SK-N-SH treated with all-trans-retinoic acid at 6 μM for 48 hours (cell line): ENCODE data around the gene CTXN3.

Experiments used
- ATAC-seq: fragments of 200-7000 bp; cut with Tn5 transposase; 3 replicates; pipeline ENCODE4 v1.9.1; 2020; ENCODE audit warnings: mild to moderate bottlenecking, moderate library complexity
- ARNTL ChIP-seq: fragments of 450-650 bp; formaldehyde crosslinking; IDR thresholded peaks from 2 replicates; pipeline ENCODE4 v1.5.0; 2020; ENCODE audit warnings: low read depth, mild to moderate bottlenecking, moderate library complexity, borderline replicate concordance
- BACH2 ChIP-seq: fragments of 250-450 bp; sonication (Bioruptor Pico); IDR thresholded peaks from 2 replicates; pipeline ENCODE4 v1.9.0; 2021; ENCODE audit warnings: mild to moderate bottlenecking, borderline replicate concordance
- CSDC2 ChIP-seq: fragments of 250-450 bp; sonication (Bioruptor Pico); IDR thresholded peaks from 2 replicates; pipeline ENCODE4 v1.5.0; 2020; ENCODE audit warnings: mild to moderate bottlenecking, moderate library complexity
- ESRRG ChIP-seq: fragments of 250-450 bp; sonication (Bioruptor Pico); IDR thresholded peaks from 2 replicates; pipeline ENCODE4 v1.6.1; 2021; ENCODE audit warnings: mild to moderate bottlenecking
- GLIS3 ChIP-seq: fragments of 250-450 bp; sonication (Bioruptor Pico); IDR thresholded peaks from 2 replicates; pipeline ENCODE4 v1.5.0; 2020; ENCODE audit warnings: mild to moderate bottlenecking, moderate library complexity
- ISL1 ChIP-seq: fragments of 250-450 bp; sonication (Bioruptor Pico); IDR thresholded peaks from 2 replicates; pipeline ENCODE4 v2.1.2; 2022; ENCODE audit warnings: mild to moderate bottlenecking, moderate library complexity
- OSR1 ChIP-seq: fragments of 250-450 bp; sonication (Bioruptor Pico); IDR thresholded peaks from 2 replicates; pipeline ENCODE4 v1.8.0; 2022; ENCODE audit warnings: moderate library complexity, mild to moderate bottlenecking, inconsistent platforms
- PPARA ChIP-seq: fragments of 250-450 bp; sonication (Bioruptor Pico); IDR thresholded peaks from 2 replicates; pipeline ENCODE4 v1.5.0; 2020; ENCODE audit warnings: mild to moderate bottlenecking, borderline replicate concordance
- RARB ChIP-seq: fragments of 250-450 bp; sonication (Bioruptor Pico); IDR thresholded peaks from 2 replicates; pipeline ENCODE4 v1.8.0; 2021; ENCODE audit warnings: mild to moderate bottlenecking, moderate library complexity
- SNAI2 ChIP-seq: fragments of 250-450 bp; sonication (Bioruptor Pico); IDR thresholded peaks from 2 replicates; pipeline ENCODE4 v1.5.0; 2020; ENCODE audit warnings: mild to moderate bottlenecking, moderate library complexity
- TCF4 ChIP-seq: fragments of 250-450 bp; sonication (Bioruptor Pico); IDR thresholded peaks from 2 replicates; pipeline ENCODE4 v1.8.0; 2021; ENCODE audit warnings: mild to moderate bottlenecking, moderate library complexity, borderline replicate concordance
- TOX ChIP-seq: fragments of 250-450 bp; sonication (Bioruptor Pico); IDR thresholded peaks from 2 replicates; pipeline ENCODE4 v1.8.0; 2021; ENCODE audit warnings: mild to moderate bottlenecking, moderate library complexity, borderline replicate concordance
- ZC3H10 ChIP-seq: fragments of 250-450 bp; sonication (Bioruptor Pico); IDR thresholded peaks from 2 replicates; pipeline ENCODE4 v1.5.1; 2021; ENCODE audit warnings: mild to moderate bottlenecking, moderate library complexity
- ZFP3 ChIP-seq: fragments of 250-450 bp; sonication (Bioruptor Pico); IDR thresholded peaks from 2 replicates; pipeline ENCODE4 v1.5.0; 2020; ENCODE audit warnings: mild to moderate bottlenecking, moderate library complexity
- ZFP30 ChIP-seq: fragments of 450-650 bp; formaldehyde crosslinking; IDR thresholded peaks from 2 replicates; pipeline ENCODE4 v1.5.0; 2022; ENCODE audit warnings: mild to moderate bottlenecking, moderate library complexity
- ZNF565 ChIP-seq: fragments of 450-650 bp; formaldehyde crosslinking; conservative IDR thresholded peaks from 2 replicates; pipeline ENCODE4 v1.5.0; 2020; ENCODE audit warnings: low read depth, mild to moderate bottlenecking, moderate library complexity
- ZNF70 ChIP-seq: fragments of 450-650 bp; formaldehyde crosslinking; IDR thresholded peaks from 2 replicates; pipeline ENCODE4 v1.5.0; 2020; ENCODE audit warnings: mild to moderate bottlenecking, moderate library complexity
- ZNF8 ChIP-seq: fragments of 450-650 bp; formaldehyde crosslinking; IDR thresholded peaks from 2 replicates; pipeline ENCODE4 v1.5.0; 2020; ENCODE audit warnings: mild to moderate bottlenecking, moderate library complexity
- TF ChIP-seq, protein P1 (sequence below): fragments of 250-450 bp; sonication (Bioruptor Pico); IDR thresholded peaks from 2 replicates; pipeline ENCODE4 v1.8.0; 2020; ENCODE audit warnings: mild to moderate bottlenecking, moderate library complexity, borderline replicate concordance
- TF ChIP-seq, protein P2 (sequence below): fragments of 250-450 bp; sonication (Bioruptor Pico); IDR thresholded peaks from 2 replicates; pipeline ENCODE4 v1.5.0; 2020; ENCODE audit warnings: mild to moderate bottlenecking, moderate library complexity
- TF ChIP-seq, protein P3 (sequence below): fragments of 250-450 bp; sonication (Bioruptor Pico); IDR thresholded peaks from 2 replicates; pipeline ENCODE4 v1.8.0; 2021; ENCODE audit warnings: low read depth, mild to moderate bottlenecking, moderate library complexity, borderline replicate concordance
- TF ChIP-seq, protein P4 (sequence below): fragments of 250-450 bp; sonication (Bioruptor Pico); IDR thresholded peaks from 2 replicates; pipeline ENCODE4 v1.5.1; 2021; ENCODE audit warnings: mild to moderate bottlenecking, moderate library complexity
- TF ChIP-seq, protein P5 (sequence below): fragments of 250-450 bp; sonication (Bioruptor Pico); IDR thresholded peaks from 2 replicates; pipeline ENCODE4 v1.5.1; 2020; ENCODE audit warnings: low read depth, mild to moderate bottlenecking, moderate library complexity

Gene CTXN3

DNA sequence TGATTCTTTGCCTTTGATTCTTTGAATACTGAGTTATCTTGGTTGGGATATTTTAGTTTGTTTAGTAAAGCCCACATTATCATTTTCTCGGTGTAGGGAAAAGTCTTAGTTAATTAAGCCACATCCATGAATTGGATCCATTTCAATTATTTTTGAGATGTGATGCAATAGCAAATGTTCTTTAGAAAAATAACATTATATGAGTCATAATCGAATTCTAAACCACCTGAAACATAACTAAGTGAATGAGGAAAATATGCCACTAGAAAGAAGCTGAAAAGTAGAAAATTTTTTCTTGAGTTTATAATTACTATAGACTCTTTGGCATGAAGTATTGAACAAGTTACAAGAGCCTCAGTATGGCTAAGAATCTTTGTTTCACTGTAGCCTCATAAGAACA lies 36.8 kb downstream of the CTXN3 start:
- ATAC-seq: no peak
- TF ChIP-seq ZFP30 (no peak), ZC3H10 (CRISPR knock-in tag) (no peak), ESRRG (no peak), ZNF565 (no peak), OSR1 (no peak), TOX (CRISPR knock-in tag) (no peak), GLIS3 (CRISPR knock-in tag) (no peak), ARNTL (CRISPR knock-in tag) (no peak), PPARA (no peak), ISL1 (CRISPR knock-in tag) (no peak), ZFP3 (CRISPR knock-in tag) (no peak), ZNF8 (CRISPR knock-in tag) (no peak)
- TF ChIP-seq, protein P1, sequence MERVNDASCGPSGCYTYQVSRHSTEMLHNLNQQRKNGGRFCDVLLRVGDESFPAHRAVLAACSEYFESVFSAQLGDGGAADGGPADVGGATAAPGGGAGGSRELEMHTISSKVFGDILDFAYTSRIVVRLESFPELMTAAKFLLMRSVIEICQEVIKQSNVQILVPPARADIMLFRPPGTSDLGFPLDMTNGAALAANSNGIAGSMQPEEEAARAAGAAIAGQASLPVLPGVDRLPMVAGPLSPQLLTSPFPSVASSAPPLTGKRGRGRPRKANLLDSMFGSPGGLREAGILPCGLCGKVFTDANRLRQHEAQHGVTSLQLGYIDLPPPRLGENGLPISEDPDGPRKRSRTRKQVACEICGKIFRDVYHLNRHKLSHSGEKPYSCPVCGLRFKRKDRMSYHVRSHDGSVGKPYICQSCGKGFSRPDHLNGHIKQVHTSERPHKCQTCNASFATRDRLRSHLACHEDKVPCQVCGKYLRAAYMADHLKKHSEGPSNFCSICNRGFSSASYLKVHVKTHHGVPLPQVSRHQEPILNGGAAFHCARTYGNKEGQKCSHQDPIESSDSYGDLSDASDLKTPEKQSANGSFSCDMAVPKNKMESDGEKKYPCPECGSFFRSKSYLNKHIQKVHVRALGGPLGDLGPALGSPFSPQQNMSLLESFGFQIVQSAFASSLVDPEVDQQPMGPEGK: no peak
- TF ChIP-seq, protein P2, sequence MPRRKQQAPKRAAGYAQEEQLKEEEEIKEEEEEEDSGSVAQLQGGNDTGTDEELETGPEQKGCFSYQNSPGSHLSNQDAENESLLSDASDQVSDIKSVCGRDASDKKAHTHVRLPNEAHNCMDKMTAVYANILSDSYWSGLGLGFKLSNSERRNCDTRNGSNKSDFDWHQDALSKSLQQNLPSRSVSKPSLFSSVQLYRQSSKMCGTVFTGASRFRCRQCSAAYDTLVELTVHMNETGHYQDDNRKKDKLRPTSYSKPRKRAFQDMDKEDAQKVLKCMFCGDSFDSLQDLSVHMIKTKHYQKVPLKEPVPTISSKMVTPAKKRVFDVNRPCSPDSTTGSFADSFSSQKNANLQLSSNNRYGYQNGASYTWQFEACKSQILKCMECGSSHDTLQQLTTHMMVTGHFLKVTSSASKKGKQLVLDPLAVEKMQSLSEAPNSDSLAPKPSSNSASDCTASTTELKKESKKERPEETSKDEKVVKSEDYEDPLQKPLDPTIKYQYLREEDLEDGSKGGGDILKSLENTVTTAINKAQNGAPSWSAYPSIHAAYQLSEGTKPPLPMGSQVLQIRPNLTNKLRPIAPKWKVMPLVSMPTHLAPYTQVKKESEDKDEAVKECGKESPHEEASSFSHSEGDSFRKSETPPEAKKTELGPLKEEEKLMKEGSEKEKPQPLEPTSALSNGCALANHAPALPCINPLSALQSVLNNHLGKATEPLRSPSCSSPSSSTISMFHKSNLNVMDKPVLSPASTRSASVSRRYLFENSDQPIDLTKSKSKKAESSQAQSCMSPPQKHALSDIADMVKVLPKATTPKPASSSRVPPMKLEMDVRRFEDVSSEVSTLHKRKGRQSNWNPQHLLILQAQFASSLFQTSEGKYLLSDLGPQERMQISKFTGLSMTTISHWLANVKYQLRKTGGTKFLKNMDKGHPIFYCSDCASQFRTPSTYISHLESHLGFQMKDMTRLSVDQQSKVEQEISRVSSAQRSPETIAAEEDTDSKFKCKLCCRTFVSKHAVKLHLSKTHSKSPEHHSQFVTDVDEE (CRISPR knock-in tag): no peak

DNA sequence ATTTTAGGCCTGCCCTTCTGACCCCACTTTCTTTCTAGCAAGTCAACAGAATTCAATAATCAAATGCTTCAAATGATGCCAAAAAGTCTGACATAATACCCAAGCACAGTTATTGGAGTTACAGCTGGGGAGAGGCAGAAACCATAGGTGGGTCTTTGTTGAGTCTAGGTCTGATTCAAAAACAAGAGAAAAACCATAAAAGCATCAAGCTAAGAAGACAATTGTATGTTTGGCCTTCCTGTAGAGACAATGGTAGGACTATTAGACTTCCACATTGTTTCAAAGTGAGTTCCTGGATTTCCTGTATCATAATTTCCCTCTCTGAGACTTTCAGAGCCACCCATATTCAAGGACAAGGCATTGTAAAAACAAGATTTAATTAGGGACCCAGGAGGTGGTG lies 37.5 kb downstream of the CTXN3 start:
- no peak for TF ChIP-seq CSDC2 (CRISPR knock-in tag)
- TF ChIP-seq, protein P2 (CRISPR knock-in tag): no peak
- TF ChIP-seq ZC3H10 (CRISPR knock-in tag): no peak
- no peak for TF ChIP-seq ZFP3 (CRISPR knock-in tag)
- TF ChIP-seq RARB (CRISPR knock-in tag): no peak
- no peak for TF ChIP-seq TOX (CRISPR knock-in tag)
- no peak for TF ChIP-seq ARNTL (CRISPR knock-in tag)

DNA sequence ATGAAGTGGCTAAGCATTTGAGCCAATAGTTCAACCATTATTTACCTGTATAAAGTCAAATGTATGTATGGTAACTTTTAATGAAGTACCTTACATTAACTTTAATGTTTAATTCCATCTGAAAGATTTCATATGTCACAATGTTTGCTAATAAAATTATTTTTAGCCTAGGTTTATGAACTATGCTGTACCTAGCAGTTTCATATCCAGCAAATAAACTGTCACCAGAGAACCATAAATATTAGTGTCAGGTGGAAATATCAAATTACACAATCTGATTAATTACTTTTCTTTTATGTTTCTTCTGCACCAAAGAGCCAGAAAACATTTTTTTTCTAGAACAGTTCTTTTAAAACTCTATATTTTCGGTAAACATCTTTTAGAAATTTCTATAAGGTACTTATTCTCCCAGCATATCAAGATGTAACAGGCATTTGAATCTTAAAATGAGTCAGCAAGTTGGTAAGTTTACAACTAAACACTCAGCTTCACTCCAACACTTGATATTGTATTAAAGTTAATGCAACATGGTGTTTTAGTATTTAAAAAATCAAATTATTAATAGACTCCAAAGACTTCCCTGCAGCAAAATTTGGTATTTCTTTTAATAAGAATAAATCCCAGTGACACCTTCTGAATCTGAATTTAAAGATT lies 45.8 kb downstream of the CTXN3 start:
- no peak for ATAC-seq
- TF ChIP-seq ZNF70: no peak
- no peak for TF ChIP-seq GLIS3 (CRISPR knock-in tag)
- TF ChIP-seq, protein P3, sequence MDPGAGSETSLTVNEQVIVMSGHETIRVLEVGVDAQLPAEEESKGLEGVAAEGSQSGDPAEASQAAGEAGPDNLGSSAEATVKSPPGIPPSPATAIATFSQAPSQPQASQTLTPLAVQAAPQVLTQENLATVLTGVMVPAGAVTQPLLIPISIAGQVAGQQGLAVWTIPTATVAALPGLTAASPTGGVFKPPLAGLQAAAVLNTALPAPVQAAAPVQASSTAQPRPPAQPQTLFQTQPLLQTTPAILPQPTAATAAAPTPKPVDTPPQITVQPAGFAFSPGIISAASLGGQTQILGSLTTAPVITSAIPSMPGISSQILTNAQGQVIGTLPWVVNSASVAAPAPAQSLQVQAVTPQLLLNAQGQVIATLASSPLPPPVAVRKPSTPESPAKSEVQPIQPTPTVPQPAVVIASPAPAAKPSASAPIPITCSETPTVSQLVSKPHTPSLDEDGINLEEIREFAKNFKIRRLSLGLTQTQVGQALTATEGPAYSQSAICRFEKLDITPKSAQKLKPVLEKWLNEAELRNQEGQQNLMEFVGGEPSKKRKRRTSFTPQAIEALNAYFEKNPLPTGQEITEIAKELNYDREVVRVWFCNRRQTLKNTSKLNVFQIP: no peak
- no peak for TF ChIP-seq ARNTL (CRISPR knock-in tag)
- no peak for TF ChIP-seq ZNF8 (CRISPR knock-in tag)
- no peak for TF ChIP-seq RARB (CRISPR knock-in tag)
- TF ChIP-seq SNAI2: no peak
- TF ChIP-seq, protein P4, sequence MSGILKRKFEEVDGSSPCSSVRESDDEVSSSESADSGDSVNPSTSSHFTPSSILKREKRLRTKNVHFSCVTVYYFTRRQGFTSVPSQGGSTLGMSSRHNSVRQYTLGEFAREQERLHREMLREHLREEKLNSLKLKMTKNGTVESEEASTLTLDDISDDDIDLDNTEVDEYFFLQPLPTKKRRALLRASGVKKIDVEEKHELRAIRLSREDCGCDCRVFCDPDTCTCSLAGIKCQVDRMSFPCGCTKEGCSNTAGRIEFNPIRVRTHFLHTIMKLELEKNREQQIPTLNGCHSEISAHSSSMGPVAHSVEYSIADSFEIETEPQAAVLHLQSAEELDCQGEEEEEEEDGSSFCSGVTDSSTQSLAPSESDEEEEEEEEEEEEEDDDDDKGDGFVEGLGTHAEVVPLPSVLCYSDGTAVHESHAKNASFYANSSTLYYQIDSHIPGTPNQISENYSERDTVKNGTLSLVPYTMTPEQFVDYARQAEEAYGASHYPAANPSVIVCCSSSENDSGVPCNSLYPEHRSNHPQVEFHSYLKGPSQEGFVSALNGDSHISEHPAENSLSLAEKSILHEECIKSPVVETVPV (CRISPR knock-in tag): no peak
- no peak for TF ChIP-seq ZC3H10 (CRISPR knock-in tag)
- TF ChIP-seq BACH2 (CRISPR knock-in tag): no peak
- TF ChIP-seq TCF4 (CRISPR knock-in tag): no peak
- no peak for TF ChIP-seq ZFP30
- no peak for TF ChIP-seq PPARA
- TF ChIP-seq CSDC2 (CRISPR knock-in tag): no peak
- no peak for TF ChIP-seq ISL1 (CRISPR knock-in tag)
- TF ChIP-seq, protein P5, sequence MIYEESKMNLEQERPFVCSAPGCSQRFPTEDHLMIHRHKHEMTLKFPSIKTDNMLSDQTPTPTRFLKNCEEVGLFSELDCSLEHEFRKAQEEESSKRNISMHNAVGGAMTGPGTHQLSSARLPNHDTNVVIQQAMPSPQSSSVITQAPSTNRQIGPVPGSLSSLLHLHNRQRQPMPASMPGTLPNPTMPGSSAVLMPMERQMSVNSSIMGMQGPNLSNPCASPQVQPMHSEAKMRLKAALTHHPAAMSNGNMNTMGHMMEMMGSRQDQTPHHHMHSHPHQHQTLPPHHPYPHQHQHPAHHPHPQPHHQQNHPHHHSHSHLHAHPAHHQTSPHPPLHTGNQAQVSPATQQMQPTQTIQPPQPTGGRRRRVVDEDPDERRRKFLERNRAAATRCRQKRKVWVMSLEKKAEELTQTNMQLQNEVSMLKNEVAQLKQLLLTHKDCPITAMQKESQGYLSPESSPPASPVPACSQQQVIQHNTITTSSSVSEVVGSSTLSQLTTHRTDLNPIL (CRISPR knock-in tag): no peak
- no peak for TF ChIP-seq ESRRG
- TF ChIP-seq, protein P1: no peak
- TF ChIP-seq ZFP3 (CRISPR knock-in tag): no peak
- no peak for TF ChIP-seq OSR1

More for the DNA sequence above, 37.5 kb downstream of the CTXN3 start:
- ATAC-seq: no peak
